Sciatic nerve (tissue), 2 donors: ENCODE results near the gene SHLD2. TPM values are rescaled to one million over a fixed set of nuclear protein-coding genes. Genes with fewer than 3 reads are reported as not detected.
"Not testable (repeated sequence)": the region's sequence is repeated elsewhere in the genome, so short reads cannot be mapped to it uniquely, and the experiment has no call there.

Source experiments
- ATAC-seq: fragments of 200-7000 bp; cut with Tn5 transposase; one replicate; pipeline ENCODE4 v1.9.1; 2020; ENCODE audit warnings: mild to moderate bottlenecking, moderate library complexity
- DNase-seq: peaks from one replicate; pipeline ENCODE4 v3.0.0-alpha.2; 2020; ENCODE audit warnings: low spot score
- intact Hi-C: fragments of 100-400 bp; cut with DNase I; formaldehyde crosslinking; loops from one replicate; pipeline ENCODE4 v1.14.2; 2022
- total RNA-seq: library from RNA; stranded (reverse); fragmentation: NEBNext Ultra II Directional; extraction: Animal tissue kit (Norgen Biotek cat#: 25700); gene quantifications from one replicate; pipeline ENCODE4 v1.2.1, GENCODE V29; 2021
- donor health status: DM: no; HTN: no; CAD: no.
- donor health status: DM: no; HTN: no; CAD: no.

The SHLD2 gene
- total RNA-seq, 1 donor from 2014 or later: 25.8 TPM

DNA sequence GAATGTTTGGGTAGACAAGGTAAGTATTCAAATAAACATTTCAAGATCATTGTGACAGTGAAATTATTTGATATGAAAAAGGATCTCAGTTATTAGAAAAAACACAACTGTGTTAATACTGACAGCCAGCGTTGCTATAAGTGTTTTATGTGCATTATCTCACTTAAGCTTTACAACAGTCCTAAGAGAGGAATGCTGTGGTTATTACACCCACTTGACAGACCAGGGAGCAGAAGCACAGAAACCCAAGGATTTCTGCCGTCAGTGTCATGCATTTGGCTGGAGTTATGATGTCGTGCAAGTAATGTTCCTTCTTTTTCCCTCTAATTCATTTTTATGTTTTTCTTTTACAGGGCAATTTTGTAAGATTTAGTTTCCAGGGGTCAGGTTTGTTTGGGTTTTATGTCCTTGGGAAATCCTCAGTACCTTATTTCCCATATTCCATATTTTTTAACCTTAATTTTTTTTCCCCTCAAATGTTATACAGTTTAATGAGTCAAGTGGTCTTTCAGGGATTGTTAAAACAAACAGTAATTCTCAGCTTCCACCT, 32.7 kb downstream of the SHLD2 start:
- ATAC-seq, intact Hi-C loops, DNase-seq: not testable (repeated sequence)

DNA sequence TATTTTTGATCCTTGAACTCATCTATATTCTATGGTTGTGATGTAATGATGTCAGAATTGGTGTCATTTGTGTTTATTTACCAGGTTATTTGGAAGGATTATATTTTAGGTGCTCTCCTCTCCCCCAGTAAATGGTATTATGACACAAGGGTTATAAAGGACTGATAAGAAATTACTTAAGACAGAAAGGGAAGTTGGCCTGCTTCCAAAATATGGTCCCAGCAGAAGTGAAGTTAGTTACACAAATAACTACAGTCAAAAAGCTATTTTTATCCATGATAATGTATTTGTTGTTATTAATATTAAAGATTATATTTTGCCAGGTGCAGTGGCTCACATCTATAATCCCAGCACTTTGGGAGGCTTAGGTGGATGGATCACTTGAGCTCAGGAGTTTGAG, 37.2 kb downstream of the SHLD2 start:
- intact Hi-C loops, ATAC-seq, DNase-seq: not testable (repeated sequence)

DNA sequence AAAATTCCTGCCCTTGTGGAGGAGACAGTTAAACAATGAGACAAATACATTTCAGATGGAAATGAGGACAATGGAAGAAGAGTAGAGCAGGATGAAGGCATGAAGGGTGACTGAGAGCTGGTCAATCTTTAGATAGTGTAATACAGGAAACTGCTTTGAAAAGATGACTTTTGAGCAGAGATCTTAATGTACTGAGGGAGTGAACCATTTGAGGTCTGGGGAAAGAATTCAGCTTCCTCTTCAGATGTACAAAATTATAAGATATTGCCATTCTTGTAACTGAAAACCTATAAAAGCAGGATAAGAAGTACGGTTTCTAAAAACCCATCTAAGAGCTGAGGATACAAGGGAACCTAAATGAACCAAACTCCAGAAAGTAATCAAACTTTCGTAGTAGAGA, 38.9 kb downstream of the SHLD2 start:
- intact Hi-C loops, DNase-seq, ATAC-seq: not testable (repeated sequence)

DNA sequence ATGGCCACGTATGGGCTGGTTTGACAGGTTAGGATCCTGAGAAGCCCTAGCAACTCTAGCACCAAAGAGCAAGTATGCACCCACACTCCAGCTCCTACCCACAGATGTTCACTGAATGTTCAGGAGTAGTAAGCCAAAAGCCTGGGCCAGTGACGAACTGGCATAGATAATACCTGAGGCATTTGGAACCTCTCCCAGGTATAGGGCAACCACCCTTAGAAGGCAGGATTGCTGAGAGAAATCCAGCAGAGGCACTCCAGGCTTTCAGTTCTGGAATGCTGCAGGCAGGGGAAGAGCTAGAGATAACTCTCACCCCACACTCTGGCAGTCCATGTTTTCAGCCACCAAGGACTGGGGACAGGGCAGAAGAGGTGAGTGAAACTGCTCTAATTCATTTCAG, 39.4 kb downstream of the SHLD2 start:
- intact Hi-C loops, DNase-seq, ATAC-seq: not testable (repeated sequence)

DNA sequence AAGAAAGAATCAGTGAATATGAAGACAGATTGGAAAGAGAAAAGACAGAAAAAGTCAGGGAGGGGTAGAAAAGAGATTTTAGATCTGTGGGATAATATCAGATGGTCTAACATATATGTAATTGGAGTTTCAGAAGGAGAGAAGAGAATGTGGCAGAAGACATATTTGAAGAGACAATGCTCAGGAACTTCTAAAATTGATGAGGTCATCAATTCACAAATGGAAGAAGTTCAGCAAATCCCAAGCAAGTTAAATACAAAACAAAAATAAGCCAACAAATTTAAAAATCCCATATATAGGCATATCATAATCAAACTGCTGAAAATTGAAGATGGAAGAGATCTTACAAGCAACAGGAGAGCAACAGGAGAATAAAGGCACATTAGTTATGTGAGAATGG, 42.5 kb downstream of the SHLD2 start:
- intact Hi-C loops, ATAC-seq, DNase-seq: not testable (repeated sequence)

DNA sequence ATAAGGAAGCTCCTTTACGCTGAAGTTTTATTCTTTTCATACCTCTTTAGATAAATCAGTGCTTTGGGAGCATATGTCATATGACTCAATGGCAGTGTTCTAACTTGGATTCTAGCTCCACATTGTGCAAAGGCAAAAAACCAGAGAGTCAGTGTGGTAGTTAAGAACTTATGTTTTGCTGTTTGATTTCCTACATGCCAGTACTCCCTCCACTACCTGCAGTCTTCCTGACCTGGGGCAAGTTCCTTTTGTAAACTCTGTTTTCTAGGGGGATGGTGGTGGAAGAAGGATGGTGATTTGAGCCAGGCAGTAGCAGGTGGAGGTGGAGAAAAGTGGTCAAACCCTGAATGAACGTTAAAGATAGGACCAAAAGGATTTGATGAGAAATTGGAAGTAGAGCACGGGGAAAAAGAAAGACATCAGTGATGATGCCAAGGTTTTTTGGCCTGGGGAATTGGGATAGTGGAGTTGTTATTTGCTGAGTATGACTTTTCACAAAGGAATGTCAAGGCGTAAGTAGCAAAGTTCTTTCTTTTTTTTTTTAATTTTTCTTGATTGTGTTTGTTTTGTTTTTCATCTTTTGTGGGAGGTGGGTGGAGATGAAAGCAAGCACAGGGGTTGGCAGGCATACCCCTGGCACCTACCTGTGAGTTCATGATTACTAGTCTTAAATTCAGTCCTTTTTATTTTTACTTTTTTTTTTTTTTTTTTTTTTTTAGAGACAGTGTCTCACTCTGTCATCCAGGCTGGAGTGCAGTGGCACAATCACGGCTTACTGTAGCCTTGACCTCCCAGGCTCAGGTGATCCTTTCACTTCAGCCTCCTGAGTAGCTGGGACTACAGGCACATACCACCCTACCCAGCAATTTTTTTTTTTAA, 47.5 kb downstream of the SHLD2 start:
- not testable (repeated sequence) for DNase-seq

DNA sequence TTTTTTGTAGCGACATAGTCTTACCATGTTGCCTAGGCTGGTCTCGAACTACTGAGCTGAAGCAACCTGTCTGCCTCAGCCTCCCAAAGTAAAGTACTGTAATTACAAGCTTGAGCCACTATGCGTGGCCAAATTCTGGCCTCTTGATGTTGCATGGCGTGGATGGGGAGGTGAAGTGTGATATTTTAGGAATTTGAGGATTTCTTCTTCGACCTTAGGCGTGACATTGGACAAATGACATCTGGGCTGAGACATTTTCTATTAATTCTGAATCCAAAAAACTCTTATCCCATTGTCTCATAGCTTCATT, 48.1 kb downstream of the SHLD2 start:
- intact Hi-C loops, DNase-seq, ATAC-seq: not testable (repeated sequence)

More for the DNA sequence above, 47.5 kb downstream of the SHLD2 start:
- intact Hi-C loops: not testable (repeated sequence)
- ATAC-seq: peak; percentile 89

DNA sequence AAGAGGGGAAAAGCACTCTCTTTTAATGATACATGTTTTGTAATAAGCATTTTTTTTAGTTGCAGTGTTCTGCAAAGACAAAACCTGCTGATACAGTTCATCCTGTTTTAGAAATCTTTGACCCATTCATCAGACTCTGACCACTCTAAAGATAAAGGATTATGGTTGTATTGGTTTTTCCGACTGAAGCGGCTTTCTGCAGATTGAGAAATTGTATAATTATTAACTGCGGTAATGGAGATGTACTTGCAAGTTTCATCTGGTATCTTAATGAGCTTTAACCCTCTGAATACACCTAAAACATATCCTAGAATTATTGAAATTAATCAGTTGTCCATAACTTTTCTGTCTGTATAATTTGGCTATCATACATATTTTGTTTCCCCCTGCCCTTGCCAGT, 50.6 kb downstream of the SHLD2 start:
- DNase-seq, intact Hi-C loops, ATAC-seq: not testable (repeated sequence)

DNA sequence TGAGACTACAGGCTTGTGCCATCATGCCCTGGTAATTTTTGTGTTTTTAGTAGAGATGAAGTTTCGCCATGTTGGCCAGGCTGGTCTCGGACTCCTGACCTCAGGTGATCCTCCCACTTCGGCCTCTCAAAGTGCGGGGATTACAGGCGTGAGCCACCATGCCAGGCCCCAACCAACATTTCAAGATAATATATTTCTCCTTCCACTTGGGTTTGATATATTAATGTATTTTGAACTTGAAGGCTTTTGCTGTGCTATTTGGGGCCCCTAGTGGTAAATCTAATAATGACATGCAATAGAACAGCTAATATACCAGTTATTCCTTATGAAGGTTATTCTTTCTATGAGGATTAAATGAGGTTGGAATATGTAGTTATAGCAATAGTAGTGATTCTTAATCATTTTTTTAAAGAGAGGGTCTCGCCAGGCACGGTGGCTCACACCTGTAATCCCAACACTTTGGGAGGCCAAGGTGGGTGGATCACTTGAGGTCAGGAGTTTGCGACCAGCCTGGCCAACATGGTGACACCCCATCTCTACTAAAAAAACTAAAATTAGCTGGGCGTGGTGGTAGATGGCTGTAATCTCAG, 54.1 kb downstream of the SHLD2 start:
- intact Hi-C loops, DNase-seq: not testable (repeated sequence)
- ATAC-seq: peak; percentile 56

DNA sequence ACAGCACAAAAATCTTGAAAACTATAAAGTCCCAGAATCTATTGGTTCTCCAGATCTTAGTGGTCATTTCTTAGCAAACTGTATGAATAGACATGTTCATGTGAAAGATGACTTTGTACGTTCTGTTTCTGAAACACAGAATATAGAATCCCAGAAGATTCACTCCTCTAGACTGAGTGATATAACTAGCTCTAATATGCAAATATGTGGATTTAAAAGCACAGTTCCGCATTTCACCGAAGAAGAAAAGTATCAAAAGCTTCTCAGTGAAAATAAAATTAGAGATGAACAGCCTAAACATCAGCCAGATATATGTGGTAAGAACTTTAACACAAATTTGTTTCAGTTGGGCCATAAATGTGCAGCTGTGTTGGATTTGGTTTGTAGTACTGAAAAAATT, 56.5 kb downstream of the SHLD2 start:
- intact Hi-C loops, DNase-seq, ATAC-seq: not testable (repeated sequence)

DNA sequence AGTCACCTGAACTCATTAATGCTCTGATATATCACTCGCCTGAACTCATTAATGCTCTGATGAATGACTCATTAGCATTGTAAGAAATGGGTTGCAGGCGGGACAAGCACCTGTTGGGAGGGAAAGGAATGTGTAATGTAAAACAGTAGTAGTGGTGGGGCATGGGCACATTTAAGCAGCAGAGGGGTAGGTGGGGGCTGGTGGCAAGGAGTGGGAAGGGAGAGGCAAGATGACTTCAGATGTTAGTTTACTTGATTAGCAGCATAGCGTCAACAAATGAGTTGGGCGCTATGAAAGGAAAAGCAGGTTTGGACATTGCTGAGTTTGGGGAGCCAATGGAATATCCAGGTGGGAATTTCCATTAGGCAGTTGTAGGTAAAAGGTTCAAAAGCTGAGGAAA, 61.8 kb downstream of the SHLD2 start:
- intact Hi-C loops, DNase-seq, ATAC-seq: not testable (repeated sequence)

DNA sequence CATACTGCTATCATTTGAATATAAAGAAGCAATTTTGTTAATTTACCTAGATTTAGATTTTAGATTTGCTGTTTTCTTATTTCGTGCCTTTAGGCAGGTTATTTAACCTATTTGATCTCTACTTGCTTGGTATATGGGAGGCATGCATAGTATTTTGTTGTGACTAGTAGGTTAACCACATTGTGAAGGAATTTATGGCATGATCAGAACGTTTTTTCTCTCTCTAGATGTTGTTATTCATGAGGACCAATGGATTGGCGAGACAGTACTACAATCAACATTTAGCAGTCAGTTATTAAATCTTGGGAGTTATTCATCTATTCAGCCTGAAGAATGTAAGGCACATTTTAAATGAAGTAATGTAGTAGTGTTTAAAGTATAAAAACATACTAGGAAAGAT, 62.8 kb downstream of the SHLD2 start:
- not testable (repeated sequence) for ATAC-seq

DNA sequence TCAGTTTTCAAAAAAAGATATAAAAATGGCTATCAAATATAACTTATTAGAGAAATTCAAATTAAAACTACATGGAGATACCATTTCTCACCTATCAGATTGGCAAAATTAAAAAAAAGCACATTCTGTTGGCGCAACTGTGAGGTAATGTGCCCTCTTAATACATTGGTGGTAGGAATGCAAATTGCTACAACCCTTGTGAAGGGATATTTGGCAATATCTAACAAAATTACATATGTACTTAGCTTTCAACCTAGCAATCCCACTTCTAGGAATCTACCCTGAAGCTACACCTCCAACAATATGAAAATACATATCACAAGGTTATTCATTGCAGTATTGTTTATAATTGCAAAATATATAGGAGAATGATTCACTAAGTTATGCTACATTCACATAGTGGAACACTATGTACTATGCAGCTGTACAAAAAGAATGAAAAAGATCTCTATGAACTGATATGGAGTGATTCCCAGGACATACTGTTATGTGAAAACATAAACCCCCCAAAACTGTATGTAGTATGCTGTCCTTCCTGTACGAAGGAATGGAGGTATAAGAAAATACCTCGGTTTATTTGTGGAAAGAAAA, 67.8 kb downstream of the SHLD2 start:
- intact Hi-C loops: not testable (repeated sequence)

More for the DNA sequence above, 62.8 kb downstream of the SHLD2 start:
- DNase-seq, intact Hi-C loops: not testable (repeated sequence)

DNA sequence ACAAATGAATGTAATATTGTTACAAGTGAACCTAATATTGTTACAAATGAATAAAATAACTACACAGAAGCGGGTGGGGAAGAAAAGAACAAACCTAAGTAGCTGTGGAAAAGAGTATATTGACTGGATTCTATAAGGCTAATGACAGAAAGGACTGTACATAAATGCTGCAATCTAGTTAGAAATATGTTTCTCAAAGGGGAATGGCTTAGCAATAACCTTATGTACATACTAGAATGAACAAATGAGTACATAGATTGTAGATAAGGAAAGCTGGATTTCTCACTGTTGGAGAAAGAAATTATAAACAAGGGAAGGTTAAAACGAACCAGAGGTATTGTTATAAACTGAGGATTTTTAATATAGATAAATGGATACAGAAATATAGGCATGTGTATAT, 68.4 kb downstream of the SHLD2 start:
- intact Hi-C loops, ATAC-seq, DNase-seq: not testable (repeated sequence)

More for the DNA sequence above, 67.8 kb downstream of the SHLD2 start:
- DNase-seq, ATAC-seq: not testable (repeated sequence)

DNA sequence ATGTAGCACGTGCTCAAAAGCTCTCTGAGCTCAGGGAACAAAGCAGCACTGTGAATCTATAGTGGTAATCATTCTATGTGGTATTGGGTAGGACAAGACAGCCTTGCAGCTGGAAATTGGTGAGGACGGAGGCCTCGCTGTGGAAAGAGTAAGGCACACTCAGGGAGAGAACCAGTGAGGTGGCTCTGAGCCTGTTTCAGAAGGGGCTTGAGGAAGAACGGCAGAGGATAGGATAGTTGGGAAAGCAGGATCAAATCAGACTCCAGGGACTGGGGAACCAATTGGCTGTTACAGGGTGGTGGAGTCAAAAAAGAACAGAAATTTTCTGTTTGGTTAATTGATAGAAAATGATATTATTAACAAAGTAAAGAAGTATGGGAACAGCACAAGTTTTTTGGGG, 74.9 kb downstream of the SHLD2 start:
- intact Hi-C loops, DNase-seq, ATAC-seq: not testable (repeated sequence)

DNA sequence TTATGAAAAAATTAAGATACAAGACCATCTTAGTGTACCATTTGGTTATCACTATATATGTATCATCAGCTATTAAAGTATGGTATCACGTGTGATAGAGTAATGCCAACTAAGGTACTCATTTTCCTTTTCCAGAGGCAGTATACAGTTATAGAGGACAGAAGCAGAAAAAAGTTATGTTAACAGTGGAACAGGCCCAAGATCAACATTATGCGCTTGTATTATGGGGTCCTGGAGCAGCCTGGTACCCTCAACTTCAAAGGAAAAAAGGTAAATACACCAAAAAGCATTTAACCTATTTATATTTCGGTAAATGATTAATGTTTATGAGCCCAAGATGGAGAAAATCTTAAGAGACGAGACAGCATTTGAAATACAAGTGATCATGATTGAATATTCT, 75.7 kb downstream of the SHLD2 start:
- intact Hi-C loops, ATAC-seq, DNase-seq: not testable (repeated sequence)

DNA sequence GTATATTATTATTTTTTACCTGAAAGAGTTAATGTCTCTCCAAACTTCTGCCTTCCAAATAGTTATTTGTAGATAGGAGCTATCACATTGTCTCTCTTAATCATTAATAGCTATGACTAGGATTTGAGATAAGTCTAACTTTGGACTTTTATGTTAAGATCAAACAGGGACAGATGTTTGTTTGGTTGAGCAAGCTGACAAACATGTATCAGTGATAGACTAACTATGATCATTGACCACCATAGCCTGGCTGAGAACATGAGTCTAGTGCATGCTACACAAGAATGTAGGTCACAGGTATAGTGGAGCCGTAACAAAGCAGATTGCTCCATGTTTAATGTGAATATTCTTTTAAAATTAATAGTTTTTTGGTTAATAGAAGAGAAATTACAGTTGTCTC, 76.7 kb downstream of the SHLD2 start:
- intact Hi-C loops, ATAC-seq, DNase-seq: not testable (repeated sequence)

DNA sequence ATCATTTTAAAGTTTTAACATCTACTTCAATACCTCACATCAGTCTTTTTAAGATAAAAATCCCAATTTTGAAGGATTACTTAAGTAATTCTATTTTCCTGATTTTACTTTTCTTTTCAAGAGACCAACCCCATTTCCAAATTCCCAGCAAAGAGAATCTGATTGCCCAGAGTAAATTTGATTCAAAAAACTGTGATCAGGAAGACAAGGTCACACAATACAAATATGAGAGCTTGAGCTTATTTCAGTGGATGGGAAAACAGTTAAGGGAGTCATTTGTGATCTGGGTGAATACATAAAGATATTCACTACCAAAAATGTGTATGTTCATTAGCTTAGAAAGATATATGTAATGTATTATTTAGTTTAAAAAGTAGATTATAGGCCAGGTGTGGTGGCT, 77.2 kb downstream of the SHLD2 start:
- DNase-seq, ATAC-seq, intact Hi-C loops: not testable (repeated sequence)

DNA sequence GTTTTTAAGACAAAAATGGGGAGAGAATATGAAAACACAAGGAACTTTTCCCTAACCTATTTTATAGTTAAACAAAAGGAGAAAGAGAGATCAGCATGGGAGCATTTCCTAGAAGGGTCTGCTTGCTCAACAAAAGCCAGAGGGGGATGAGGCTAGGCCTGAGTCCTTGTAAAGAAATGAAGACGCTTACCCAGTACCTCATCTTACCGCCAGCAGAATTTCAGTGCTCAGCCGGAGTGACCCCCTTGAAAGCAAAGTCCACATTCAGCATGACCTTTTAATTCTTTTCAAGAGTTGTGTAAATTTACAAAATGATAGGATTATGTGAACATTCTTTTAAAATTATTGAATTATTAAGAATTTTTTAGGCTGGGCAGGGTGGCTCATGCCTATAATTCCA, 82.6 kb downstream of the SHLD2 start:
- DNase-seq, intact Hi-C loops, ATAC-seq: not testable (repeated sequence)
